Adrenal gland (tissue), 5 donors: ENCODE measurements around the gene GRB10.

Experiments
- CTCF ChIP-seq, 6 experiments: fragments of 450-650 bp in 4 of 6; fragments of 200-600 bp in 2 of 6; sonication (generic) in 1 of 6; IDR thresholded peaks; 1 replicate in 5 of 6; 2 replicates in 1 of 6; pipeline versions ENCODE4 v1.5.1 to v1.8.0; 2016 to 2021; ENCODE audit warnings: antibody characterized with exemption in 6 of 6, mild to moderate bottlenecking in 2 of 6, moderate library complexity in 1 of 6
- POLR2A ChIP-seq, 2 donors: fragments of 450-650 bp; IDR thresholded peaks; one replicate each; pipeline ENCODE4 v1.6.1; 2017; ENCODE audit warnings: antibody characterized with exemption in 2 of 2, mild to moderate bottlenecking in 2 of 2, moderate library complexity in 1 of 2
- donor health status: DM: no; HTN: no; CAD: no.

- no peak for TF ChIP-seq CTCF (IDR thresholded peaks at IDR 0.05)
- TF ChIP-seq POLR2A (IDR thresholded peaks at IDR 0.05) = no peak
Measured at GRCh38 chr7:50577569-50577968, 205.1 kb downstream of the GRB10 start.
